HG03196 (cell line): ENCODE measurements around the gene LSM6.

Source experiments
- ATAC-seq: cut with Tn5 transposase; IDR thresholded peaks from one replicate; pipeline ENCODE4 v1.9.1; 2021; ENCODE audit not compliant: unreplicated experiment

Gene LSM6

GRCh38 chr4:146183209-146183608, 7.7 kb downstream of the LSM6 start:
- no peak for ATAC-seq

- no peak for ATAC-seq
These were observed 10.5 kb downstream of the LSM6 start for GRCh38 chr4:146186041-146186440.

DNA sequence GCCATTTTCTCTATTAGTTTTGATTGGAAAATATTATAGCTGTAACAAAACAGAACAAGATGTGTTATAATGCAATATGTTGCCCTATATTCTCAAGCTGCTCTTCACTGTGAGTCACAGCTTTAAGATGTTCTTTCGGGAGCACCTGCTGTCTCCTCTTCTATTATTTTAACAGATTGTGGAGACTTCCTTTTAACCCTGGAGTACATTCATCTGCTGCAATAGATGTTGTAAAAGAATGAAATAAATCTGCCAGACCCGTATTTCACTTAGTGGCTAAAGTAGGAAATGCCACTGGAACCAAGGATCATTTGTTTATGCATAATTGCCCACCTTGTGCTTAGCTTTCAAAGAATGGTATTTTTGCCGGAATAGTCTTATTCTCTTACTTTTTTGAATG, 11.1 kb downstream of the LSM6 start:
- no peak for ATAC-seq

GRCh38 chr4:146190456-146190855, 14.9 kb downstream of the LSM6 start:
- ATAC-seq = no peak

DNA sequence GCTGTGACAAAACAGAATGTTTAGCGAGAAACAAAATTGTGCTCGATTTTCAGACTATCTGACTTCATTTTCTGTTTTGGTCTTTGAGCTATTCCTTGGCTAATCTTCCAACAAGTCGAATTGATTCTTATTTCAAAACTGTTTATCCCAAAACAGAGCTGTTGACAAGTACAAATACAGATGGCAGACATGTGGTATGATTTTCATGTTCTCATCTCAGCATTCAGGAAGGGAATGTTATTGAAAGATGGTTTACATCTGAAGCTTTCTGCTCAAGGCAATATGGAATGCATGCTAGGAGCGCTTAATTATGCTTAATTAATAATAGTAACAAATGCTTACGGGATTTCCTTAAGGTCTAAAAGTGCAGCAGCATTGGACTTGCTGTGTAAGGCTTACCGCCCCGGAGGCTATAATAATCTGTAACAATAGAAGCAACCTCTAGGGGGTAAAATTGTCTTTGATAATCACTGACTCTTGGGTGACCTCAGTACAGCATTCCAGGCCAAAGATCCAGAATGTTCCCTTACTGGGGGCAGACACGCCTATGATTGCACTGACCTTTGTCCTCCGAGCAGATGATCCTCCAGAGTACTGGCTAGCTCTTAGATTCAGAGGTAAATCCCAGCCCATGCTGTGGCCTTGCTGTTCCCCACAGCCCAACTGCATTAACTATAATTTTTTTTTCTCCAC, 16.4 kb downstream of the LSM6 start:
- no peak for ATAC-seq

GRCh38 chr4:146193628-146194027, 18.1 kb downstream of the LSM6 start:
- no peak for ATAC-seq

DNA sequence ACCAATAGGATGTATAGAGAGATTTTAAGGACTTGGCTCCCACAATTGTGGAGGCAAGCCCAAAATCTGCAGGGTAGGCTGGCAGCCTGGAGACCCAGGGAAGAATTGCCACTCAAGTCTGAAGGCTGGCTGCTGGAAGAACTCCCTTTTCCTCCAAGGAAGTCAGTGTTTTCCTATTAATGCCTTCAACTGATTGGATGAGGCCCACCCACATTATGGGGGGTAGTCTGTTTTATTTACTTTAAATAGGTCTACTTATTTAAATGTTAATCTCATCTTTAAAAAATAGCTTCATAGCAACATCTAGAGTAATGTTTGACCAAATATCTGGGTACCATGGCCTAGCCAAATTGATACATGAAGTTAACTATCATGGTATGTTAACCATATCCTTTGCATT, 18.7 kb downstream of the LSM6 start:
- no peak for ATAC-seq

DNA sequence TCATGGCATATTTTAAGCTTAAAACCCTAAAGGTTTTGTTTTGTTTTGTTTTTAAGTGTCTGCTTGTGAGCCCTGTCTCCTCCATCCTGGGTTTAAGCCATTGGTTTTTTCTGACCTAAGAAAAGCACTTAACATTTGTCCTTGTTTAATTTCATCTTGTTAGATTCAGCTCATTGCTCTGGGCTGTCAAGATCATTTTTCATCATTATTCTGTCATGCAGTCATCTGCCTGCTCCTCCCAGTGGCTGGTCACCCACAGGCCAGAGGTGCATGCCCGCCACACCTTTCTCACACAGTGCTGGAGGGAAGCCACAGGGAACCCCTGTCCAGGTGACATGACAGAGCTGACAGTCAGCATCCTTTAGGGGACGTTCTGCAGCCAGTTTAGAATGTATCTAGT, 27.1 kb downstream of the LSM6 start:
- no peak for ATAC-seq

DNA sequence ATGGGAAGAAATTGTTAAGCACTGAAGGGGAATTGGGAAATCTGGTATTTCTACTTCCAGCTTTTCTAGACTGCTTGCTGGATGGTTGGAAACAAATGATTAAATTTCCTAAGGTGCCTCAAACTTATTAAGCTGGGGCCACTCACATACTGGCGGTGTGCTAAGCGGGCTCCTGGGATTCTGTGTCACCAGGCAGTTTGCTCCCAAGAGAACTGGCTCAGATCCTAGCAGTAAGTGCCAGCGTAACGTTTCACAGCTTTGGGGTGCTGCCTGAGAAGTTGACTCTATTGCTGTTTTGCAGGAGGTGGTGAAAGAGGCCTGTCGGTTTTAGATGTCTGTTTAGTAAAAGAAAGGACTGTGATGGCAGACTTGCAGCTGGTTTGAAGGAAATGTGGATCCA, 31.9 kb downstream of the LSM6 start:
- ATAC-seq = no peak

DNA sequence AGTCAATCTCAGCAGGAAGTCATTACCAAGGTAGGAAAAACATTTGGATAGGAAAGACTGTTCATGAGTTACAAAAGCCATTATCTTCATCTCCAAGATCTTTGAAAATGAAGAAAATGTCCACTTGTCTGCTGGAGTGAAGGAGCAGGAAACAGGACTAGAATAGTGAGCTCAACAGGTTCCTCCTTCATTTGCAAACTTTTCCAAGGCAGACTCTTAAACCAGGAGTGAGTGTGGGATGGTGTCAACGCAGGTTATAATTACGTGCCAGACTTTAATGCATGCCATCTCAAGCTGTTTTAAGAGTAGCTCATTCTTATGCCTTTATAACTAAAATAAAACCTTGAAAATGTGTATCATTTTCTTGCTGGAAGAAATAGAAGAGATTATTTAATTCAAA, 35.4 kb downstream of the LSM6 start:
- no peak for ATAC-seq

GRCh38 chr4:146211440-146211839, 35.9 kb downstream of the LSM6 start:
- ATAC-seq = no peak

DNA sequence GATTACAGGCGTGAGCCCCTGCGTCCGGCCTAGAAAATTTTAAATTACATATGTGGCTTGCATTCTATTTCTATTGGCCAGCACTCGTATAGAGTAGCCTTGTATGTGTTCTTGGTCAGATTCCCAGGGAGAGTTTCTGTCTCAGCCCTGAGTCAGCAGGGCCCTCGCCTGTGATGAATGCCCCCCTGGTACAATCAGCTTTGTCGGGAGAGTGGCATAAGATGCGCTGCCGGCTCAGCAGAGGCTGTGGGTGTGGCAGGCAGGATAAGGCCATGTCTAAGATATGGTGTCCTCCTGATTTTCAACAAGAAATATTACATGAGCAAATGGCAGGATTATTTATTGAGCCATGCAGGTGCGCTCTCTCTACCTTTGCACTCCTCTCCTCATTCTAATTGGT, 37.3 kb downstream of the LSM6 start:
- ATAC-seq = no peak

GRCh38 chr4:146214238-146214637, 38.7 kb downstream of the LSM6 start, which contains the start of gene REELD1:
Gene REELD1 (plus strand): TSS chr4:146214538. CDS start chr4:146216953, 2,415 bp downstream.
- no peak for ATAC-seq

- no peak for ATAC-seq
These were observed 46.8 kb downstream of the LSM6 start for GRCh38 chr4:146222313-146222712.

- ATAC-seq = no peak
These were observed 48.9 kb downstream of the LSM6 start for GRCh38 chr4:146224326-146224966.

- ATAC-seq = no peak
These were observed 53.9 kb downstream of the LSM6 start for GRCh38 chr4:146229406-146229805.

DNA sequence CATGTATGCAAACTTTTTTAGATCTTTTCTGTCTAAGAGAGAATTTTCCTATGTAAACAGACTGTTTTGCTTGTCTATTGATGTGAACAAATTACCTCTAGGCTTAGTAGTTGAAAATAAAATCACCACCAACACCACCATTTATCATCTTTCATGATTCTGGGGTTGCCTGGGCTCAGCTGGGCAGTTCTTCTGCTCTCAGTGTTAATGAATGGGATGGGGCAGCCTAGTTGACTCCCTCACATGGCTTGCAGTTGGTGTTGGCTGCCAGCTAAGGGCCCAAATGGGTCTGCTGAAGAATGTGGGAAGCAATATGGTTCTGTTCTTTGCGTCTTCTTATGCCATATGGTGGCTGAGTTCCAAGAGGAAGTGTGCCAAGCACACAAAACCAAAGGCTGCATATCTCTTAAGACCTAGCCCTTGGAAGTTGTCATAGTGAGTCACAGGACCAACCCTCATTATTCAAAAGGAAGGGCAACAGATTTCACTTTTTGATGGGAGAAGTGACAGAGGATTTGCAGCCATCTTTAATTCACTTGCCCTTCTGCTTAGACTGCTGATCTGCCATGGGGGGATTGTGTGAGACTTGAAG, 56.7 kb downstream of the LSM6 start:
- no peak for ATAC-seq

DNA sequence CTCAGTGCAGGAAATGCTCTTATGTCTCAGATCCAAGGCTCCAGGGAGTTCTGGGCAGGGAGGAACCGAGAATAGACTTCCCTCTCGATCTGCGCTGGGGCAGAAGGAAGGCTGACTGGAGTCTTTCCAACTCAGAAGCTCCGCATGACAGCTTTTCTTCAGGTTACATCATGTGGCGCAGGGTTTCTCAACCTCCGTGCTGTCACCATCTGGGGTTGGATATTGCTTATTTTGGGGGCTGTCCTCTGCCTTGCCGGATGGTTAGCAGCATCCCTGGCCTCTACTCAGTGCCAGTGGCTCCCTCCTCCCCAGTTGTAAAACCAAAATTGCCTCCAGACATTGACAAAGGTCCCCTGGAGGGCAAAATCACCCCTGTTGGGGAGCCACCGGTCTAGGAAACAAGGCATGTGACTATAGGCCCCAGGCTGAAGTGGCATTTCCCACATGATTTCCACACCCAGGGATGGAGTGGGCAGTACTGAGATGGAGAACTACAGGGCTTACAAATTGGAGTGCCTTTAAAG, 60.2 kb downstream of the LSM6 start:
- no peak for ATAC-seq

GRCh38 chr4:146236216-146236615, 60.7 kb downstream of the LSM6 start:
- no peak for ATAC-seq

- ATAC-seq = no peak
These were observed 61.6 kb downstream of the LSM6 start for GRCh38 chr4:146237092-146237491.

DNA sequence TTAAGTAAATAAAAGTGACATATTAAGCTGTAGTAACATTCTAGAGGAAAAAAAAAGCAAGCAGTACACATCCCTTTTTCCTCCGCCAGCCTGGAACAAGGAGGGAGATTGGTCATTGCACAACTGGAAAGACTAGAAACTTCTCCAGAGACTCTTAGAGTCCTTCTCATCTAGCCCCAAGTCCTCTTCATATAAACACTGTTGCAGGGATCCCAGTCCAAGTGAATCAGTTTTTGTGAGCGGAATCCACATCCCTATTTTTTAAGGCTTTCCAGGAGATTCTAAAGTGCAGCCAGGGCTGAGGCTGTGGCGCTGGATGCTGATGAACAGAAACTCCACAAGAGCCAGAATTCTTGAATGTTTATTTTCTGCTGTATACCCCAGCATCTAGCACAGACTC, 62.6 kb downstream of the LSM6 start:
- ATAC-seq = no peak
